SH-SY5Y (cell line): ENCODE results near the gene AHCTF1.

ENCODE experiments used
- GATA2 ChIP-seq: IDR thresholded peaks from 2 replicates; pipeline ENCODE4 v1.6.1; 2011; ENCODE audit warnings: mild to moderate bottlenecking, low read depth, low read length
- GATA3 ChIP-seq: IDR thresholded peaks from 2 replicates; pipeline ENCODE4 v1.6.1; 2011; ENCODE audit warnings: low read depth, mild to moderate bottlenecking, low read length, moderate library complexity

- TF ChIP-seq GATA3: no peak
- TF ChIP-seq GATA2: no peak
Observed at GRCh38 chr1:246801241-246802020, 130.3 kb downstream of the AHCTF1 start.
